Measurements from ENCODE around the gene TSPAN3.

Gene TSPAN3

DNA sequence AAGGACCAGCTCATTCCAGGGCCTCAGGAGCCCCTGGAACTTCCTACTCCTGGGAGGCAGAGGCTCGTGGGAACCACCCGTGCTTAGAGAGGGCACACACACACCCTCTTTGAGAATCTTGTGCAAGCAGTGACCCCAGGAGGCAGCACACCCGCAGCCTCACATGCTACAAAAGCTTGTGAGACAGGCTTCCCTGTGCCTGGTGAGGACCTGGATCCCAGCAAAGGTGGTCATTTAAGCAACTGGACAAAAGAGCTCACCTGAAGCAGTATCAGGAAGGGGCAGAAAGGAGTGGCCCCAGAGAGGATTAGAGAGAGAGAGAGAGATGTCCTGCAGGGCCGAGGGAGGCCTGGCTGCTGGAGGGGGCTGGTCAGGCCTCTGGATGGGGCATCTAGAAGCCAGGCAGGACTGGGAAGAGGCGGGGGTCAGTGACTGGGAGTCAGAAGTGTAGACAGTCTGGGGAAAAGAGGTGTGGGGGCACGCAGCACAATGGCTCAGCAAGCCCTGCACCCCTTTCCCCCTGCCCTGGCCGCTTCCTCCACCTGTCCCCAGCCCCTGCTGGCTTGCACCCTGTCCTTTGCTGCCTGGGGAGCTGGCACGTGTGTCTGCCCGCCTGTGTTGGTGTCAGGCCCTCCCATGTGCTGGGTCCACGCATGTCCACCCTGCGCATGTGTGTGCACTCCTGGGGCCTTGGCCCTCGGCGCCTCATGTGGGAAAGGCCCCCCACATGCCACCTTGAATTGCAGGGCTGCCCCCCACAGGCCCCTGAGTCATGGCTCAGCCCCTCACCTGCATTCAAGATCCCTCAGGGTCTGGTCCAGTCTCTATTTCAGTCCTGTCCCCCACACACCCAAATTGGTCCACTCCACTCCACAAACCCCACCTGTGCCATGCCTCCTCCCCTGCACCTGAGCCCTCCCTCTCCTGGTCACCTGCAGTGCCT lies 36.9 kb downstream of the TSPAN3 start:
- no peak for DNase-seq (ENCODE audit: low read depth)

DNA sequence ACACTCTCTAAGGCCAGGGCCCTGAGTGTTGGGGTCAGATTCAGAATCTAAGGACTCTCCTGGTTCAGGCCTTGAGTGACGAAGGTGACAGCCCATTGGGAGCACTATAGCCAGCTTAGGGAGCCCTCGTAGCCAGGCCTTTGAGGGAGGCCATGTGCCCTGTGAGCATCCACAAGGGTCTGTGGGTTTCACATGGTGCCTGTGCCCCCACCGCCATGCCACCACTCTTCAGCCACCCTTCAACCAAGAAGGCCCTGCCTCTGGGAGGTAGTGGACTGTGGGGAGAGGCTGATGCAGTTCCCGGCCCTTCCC lies 37.5 kb downstream of the TSPAN3 start:
- DNase-seq (ENCODE audit: low read depth) = no peak

DNA sequence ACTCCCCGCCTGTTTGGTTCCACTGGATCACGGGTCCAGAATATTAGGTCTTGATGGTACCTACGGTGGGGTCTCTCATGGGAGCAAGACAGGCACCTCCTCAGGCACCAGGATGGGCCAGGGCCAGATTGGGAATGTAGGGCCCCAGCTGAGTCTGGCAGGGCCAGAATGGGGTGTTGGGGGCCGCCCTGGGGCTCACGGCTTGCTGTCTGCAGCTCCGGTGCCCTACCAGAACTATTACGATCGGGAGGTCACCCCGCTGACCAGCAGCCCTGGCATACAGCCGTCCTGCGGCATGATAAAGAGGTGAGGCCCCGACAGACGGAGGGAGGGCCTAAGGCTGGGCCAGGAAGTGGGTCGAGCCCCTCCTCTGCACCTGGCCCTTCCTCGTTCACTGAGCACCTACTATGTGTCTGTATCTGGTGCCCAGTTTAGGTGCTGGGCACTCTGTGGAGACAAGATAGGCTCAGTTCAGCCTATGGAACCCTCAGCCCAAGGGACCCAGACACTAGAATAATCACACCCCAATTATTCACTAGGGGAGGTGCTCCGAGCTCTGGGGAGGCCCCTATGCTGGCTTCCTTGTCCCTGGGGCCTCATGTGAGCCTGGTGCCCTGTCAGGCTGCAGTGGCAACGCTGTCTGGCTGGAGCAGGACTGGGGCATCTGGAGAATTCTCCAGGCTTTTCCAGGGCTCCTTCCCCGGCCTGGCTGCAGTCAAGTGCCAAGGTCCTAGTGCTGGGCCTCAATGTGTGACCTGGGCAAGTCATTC lies 38.1 kb downstream of the TSPAN3 start:
- no peak for DNase-seq (ENCODE audit: low read depth)

DNA sequence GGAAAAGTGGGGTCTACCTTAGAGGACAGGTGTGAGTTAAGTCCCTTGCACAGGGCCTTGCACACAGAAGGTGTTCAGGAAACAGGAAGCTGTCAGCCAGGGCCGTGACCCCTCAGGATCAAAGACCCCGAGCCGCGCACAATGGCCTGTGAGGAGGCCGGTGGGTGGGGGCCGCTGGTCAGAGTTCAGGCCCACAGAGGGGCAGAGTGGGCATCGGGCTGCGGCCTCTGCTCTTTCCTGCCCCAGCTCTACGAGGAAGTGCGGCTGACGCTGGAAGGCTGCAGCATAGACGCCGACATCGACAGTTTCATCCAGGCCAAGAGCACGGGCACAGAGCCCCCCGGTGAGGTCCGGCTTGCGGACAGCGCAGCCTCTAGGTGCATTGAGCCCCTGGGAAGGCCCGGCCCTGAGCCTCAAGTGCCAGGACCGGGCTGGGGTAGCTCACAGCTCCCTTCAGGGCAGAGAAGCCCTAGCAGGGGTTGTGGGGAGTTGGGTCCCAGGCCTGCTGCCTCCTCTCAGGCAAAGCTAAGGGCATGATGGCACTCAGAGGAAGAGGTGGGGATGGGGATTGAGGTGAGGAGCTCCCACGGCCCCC lies 38.8 kb downstream of the TSPAN3 start:
- DNase-seq (ENCODE audit: low read depth) = no peak

DNA sequence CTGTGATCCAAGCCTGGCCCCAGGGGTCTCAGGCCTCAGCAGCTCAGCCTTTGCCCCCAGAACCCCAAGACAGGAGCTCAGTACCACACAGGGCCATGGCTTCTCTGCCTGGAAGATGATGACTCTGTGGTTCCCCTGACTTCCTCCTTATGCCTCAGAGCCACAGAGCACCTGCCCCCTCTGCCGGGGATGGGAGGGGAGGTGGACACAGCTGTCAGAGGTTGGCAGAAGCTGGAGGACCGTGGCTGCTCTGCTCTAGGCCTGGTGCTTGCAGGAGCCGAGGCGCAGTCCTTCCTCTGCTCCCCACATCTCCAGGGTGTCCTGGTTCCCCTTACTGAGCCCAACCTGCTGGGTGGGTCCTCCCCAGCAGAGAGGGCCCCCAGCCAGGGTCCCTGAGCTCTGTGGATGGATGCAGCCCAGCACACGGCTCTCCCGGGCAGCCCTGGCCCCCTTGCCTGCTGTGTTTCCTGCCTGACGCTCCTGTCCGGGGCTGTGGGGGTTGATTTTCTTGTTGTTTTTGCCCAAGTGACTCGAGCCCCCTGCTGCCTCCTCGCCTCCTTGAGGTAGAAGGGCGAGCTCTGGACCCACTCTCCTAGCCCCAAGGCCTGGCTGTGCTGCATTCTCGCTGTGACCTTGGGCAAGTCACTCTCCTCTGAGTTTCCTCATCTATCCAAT lies 39.4 kb downstream of the TSPAN3 start:
- no peak for DNase-seq (ENCODE audit: low read depth)

DNA sequence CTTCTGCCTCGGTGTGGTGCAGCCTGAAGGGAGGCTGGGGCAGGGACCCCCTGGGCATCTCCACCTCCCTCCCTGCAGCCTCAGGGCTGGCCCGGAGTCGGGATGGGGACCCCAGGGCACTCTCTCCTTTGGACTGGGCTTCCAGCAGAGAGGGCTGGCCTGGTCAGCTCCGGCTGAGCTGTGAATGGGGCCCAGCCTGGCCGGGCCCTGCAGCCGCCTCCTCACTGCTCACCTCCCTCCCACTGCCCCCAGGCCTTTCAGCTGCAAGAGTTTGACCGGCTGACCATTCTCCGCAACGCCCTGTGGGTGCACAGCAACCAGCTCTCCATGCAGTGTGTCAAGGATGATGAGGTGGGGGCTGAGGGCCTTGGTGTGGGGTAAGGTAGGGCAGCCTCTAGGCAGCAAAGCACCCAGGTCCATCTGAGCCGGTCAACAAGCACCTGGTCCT lies 40.0 kb downstream of the TSPAN3 start:
- DNase-seq (ENCODE audit: low read depth) = no peak

DNA sequence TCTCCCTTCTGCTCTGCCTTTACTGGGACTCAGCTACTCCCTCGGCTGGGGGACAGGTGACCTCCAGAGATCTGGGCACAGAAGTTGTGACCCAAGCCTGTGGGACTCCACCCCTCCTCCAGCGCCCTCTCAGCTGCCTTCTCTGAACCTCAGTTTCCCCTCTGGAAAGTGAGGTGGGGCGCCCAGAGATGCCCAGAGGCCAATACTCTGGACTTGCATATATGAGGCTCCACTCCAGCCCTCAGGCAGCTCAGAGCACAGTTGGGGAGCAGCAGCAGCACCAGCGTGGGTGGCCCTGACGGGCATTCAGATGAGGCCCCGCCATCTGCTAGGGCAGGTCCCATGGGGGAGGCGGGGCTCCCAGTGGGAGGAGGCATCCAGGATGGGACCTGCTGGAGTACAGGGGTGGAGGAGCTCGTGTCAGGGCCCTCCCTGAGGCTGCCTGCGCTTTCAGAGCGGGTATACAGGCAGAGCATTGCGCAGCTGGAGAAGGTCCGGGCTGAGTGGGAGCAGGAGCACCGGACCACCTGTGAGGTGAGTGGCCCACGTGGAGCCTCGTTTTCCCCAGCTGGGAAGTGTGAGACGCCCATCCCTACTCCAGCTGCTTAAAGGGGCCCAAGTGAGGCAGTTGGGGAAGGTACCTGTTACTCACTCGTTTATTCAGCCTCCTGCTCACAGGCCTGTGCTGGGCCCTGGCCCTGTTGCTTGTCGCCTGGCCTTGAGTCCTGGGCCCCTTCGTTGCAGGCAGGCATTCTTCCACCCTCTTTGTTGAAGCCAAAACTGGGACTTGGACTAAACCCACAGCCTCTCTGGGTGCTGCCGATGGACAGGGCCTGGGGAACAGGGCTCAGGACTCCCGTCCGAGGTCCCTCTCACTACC lies 40.6 kb downstream of the TSPAN3 start:
- DNase-seq (ENCODE audit: low read depth) = no peak

DNA sequence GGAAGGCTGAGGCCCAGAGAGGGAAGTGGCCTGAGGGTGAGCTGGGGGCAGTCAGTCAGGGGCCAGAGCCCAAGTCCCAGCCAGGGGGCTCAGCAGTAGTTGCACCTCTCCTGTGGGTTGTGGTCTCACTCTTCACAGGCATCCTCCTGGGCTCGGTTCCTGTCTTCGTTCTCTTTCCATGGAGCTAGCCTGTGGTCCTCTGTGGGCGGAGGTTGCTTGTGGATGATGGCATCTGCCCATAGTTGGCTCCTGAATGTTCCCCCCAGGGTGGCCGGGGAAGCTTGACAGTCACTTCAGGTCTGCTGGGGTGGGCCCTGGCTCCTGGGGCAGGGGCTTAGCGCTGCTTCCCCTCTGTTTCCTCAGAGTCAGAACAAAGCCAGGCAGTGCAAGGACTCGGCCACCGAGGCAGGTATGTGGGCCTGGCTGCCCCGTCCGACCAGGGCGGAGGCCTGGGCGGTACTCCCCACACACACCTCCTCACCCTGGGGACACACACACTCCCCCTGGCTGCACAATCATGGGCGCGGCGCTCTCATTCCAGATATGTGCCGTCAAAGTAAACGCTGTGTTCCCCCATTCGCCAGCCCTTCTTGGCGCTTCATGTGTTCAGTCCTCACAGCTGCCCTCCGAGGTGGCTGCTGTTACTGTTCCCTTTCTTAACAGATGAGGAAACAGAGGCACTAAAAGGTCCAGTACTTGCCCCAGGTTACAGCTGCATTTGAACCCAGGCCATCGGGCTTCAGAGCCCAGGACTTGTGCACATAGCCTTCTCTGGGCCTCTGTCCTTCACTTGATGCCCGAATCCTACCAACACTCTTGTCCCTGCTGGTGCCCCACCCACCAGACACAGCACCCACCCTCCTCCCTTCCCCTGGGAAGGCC lies 41.5 kb downstream of the TSPAN3 start:
- no peak for DNase-seq (ENCODE audit: low read depth)

DNA sequence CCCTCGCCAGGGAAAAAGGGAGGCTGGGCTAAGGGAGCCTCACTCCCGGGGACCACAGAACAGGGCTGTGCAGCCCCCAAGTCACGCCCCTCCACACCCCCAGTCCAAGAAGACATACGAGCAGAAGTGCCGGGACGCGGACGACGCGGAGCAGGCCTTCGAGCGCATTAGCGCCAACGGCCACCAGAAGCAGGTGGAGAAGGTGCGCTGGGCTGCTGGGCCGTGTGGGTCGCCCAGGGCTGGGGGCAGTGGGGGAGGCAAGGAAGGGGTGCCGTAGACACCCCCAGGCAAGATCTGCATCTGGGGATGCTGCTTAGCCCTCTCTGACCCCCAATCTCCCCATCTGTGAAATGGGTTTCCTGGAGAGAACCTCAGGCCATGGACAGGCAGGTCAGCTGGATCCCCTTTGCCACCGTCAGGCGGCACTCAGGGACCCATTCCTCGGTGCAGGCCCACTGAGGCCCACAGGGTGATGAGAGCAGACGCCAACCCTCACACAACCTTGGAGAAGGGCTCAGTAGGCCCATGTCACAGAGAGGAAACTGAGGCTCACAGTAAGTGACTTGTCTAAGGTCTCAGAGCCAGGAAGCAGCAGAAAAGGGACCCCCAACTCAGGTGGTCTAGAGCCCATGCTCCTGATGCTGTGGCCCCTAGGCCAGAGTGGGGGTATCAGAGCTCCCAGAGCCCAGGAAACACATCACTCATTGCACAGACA lies 42.3 kb downstream of the TSPAN3 start:
- DNase-seq (ENCODE audit: low read depth) = no peak

DNA sequence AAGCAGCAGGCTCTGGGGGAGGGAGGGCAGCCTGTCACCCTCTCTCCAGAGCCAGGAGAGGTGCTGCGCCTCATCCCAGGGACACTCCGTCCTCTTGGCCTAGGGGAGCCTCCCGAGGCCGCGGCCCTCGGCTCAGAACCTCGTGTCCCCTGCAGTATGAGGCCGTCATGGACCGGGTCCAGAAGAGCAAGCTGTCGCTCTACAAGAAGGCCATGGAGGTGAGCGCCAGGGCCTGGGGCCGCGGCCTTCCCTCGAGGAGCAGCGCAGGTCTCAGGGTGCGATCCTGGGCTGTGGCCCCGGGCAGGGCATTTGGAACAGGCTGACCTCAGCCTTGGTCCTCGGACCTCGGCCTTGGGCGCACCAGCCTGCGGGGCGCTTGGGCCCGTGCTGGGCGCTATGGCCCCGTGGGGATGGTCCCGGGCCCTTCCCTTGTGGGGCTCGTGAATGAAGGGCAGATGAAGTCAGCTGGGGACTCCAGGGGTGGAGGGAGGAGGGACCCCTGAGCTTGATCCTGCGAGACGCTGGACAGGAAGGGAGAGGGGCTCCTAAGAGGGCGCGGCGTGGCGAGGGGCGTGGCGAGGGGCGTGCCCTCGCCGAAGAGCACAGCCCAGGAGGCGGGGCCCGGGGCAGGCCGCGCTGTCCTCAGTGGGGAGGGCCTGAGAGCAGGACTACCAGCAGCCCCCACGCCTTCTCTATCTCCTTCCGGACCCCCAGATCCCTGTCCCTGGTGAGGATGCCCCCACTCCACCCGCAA lies 43.0 kb downstream of the TSPAN3 start:
- DNase-seq (ENCODE audit: low read depth) = no peak

DNA sequence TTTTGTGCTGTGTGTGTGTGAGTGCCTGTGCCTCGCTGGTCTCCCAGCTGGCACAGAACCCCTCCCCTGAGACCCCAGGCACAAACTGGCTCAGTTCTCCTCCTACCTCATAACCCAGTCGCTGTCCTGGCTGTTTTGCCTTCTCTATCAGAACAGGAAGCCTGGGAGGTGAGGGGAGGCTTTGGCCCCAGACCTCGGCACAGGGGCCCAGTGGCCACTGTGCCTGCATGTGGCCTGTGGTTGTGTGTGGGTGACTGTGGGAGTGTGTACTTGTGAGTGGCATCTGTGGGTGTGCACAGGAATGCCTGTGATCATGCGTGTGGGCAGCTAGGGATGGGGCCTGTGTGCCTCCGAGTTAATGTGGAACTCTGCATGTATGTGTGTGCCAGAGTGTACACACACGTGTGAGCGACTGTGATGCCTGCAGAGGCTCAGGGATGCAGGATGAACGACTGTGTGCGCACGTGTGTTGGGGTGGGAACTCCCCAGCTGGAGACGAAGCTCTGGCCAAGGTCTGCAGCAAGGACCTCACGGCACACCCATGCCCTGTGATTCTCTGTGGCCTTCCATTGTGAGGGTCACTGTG lies 43.7 kb downstream of the TSPAN3 start:
- DNase-seq (ENCODE audit: low read depth) = no peak

DNA sequence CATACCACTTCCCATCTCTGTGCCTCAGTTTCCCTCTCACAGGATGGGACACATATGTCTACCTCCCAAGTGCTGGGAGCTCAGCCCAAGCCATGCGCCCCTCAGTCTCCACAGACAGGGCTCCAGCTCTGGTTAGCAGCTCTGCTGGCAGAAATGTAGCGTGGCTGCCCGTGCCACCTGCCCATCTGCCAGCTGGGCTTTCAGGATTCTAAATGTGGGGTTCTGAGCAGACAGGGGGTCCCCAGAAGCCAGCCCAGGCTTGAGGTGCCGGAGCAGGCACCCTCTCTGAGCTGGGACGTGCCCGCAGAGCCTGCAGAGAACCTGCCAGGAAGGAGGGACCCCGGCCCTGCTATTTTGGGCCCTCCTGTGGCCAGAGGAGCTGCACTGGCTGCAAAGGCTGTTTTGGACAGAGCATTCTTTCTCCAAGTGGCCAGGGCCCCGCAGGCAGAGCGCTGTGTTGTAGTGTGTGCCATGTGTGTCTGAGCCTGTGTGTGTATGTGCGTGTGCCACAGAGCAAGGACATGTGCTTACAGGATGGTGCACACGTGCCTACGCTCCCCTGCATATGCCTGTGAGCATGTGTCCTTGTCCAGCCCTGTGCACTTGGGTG lies 44.3 kb downstream of the TSPAN3 start:
- DNase-seq (ENCODE audit: low read depth) = no peak

DNA sequence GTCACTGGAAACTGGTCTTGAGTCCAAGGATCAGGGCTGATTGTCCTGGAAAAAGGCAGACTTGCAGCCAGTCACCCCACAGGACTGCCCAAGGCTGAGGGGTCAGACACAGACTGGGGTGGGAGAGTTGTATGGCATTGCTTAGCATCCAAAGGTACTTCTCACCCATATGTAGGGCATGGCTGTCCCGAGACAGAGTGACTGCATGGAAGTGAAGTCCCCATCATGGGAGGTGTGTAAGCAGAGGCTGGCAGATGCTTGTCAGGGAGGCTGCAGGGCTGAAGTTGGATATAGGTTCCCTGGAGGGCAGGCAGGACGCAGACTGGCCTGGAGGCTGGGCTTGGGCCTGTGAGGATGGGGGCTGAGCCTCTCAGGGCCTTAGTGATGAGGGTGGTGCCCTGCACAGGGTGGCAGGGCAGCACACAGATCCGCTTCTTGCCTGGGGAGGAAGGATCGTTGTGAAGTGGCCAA lies 44.9 kb downstream of the TSPAN3 start:
- DNase-seq (ENCODE audit: low read depth) = no peak

DNA sequence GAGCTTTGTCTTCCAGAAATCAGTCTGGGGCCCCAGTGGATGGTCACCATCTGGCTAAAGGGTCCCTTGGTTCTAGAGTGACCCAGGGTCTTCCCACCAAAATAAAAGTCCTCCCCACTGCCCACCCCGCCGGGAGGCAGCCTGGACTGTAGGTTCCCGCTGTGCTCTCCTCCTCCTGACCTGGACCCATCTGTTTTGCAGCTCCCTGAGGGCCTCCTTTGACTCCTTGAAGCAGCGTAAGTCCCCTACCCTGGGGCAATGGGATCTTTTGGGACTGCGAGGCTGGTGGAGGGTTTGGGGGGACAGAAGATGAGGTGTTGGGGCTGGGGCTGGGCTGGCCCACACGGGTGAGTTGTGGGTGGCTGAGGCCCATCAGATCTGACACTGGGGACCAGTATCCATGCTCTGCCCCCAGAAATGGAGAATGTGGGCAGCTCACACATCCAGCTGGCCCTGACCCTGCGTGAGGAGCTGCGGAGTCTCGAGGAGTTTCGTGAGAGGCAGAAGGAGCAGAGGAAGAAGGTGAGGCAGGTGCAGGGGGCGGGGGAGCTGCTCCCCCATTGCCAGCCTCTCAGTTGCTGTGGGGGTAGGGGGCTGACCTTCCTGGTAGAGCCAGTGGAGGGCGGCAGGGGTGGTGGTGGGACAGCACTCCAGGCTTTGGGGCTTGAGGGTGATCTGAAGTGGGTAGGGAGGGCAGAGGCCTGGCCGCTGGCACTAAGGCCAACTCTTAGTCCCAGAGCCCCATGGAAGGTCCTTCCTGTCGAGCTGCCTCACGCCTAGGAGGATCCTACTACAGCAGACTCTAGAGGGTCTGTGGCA lies 45.6 kb downstream of the TSPAN3 start:
- DNase-seq (ENCODE audit: low read depth) = no peak

DNA sequence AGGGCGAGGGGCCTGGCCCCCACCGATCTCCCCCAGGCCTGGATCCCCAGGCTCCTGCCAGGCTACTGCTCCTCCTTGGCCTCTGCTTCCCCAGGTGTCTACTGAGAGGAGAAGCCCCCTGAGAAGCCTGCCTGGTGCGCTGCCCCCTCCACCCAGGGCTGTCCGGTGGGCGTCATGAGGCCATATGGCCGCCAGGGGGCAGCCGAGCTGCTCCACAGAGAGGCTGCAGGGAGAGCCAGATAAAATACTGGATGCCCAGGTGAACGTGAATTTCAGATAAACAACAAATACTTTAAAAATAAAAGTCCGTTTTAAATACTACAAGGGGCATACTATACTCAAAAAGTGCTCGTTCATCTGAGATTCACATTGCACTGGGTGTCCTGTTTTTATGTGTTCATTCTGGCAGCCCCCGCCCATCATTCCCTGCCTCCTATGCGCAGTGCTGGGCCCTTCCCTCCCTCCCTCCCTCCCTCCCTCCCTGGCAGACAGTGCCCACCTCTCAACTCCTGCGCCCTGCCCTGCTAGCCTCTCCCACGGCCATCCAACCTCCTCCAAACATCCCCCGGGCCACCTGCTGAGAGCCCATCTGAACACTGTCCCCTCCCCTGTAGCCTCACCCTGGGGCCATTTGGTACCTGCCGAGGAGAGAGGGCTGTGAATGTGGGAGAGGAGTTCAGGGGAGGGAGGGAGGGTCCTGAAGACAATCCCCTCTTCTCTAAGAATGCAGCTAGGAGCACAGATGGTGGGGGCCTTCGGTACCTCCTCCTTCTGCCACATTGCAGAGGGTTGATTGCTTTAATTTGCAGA lies 46.4 kb downstream of the TSPAN3 start:
- DNase-seq (ENCODE audit: low read depth) = peak; percentile 43

DNA sequence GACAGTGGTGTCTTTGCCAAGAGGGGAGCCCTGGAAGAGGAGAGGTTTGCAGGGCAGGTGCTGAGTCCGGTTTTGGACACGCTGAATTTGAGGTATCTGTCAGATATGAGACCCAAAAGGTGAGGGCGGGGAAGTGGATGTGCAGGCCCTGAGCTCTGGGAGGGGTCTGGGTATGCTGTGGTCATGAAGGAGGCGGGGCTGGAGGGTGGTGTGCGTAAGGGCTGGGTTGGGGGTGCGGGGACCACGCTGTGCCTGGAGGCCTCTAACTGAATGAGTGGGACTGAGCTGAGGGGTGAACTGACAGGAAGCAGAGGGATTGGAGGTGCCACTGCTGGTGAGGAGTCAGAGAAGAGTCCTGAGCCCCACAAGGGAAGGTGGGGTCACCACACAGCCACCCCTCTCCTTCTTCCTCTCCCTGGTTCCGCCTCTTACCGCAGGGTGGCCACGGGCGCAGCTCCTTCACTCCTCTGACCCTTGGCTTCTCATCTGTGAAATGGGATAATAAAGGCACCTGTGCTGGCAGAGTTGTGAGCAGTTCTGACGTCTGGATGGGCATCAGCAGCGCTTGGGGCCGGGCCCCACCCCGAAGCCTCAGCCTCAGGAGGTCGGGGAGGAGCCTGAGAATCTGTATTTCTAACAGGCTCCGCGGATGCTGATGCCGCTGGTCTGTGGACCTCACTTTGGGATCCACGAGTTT lies 47.2 kb downstream of the TSPAN3 start:
- no peak for DNase-seq (ENCODE audit: low read depth)

Measured in stimulated activated CD8-positive, alpha-beta memory T cell treated with anti-CD3 and anti-CD28 coated beads, Interleukin-12 subunit alpha, Interleukin-12 subunit beta, amount 100 ng/mL, for 1 hour (primary cell).